T-helper 17 cell (primary cell): ENCODE measurements around the gene PLCH1. TPM values are rescaled to one million over a fixed set of nuclear protein-coding genes. Genes with fewer than 3 reads are reported as not detected.

Experiments used
- ATAC-seq: fragments of 150-1000 bp; cut with Tn5 transposase; 2 replicates; pipeline ENCODE4 v1.10.0; 2021; ENCODE audit warnings: mild to moderate bottlenecking, moderate library complexity
- DNase-seq, 3 donors: peaks; one replicate each; pipeline versions ENCODE4 v3.0.0 to v3.0.0-alpha.2; 2020 to 2021
- H3K9me3 ChIP-seq: one replicate; pipeline ENCODE4 v1.7.0; 2013; ENCODE audit warnings: low read length, mild to moderate bottlenecking; ENCODE audit not compliant: control insufficient read depth, poor library complexity, severe bottlenecking
- H3K27ac Mint-ChIP-seq: one replicate; pipeline ENCODE4 v1.8.0; 2022; ENCODE audit warnings: mild to moderate bottlenecking, moderate library complexity, mixed read lengths
- H3K27me3 Mint-ChIP-seq: one replicate; pipeline ENCODE4 v1.8.0; 2022; ENCODE audit warnings: mixed read lengths
- H3K36me3 Mint-ChIP-seq: one replicate; pipeline ENCODE4 v1.8.0; 2022; ENCODE audit warnings: low read depth, mixed read lengths
- H3K4me1 Mint-ChIP-seq: one replicate; pipeline ENCODE4 v1.8.0; 2022; ENCODE audit warnings: mild to moderate bottlenecking, mixed read lengths
- H3K4me3 Mint-ChIP-seq: one replicate; pipeline ENCODE4 v1.8.0; 2022; ENCODE audit warnings: mild to moderate bottlenecking, moderate library complexity, mixed read lengths
- total RNA-seq, 4 donors: library from RNA in 2 of 4; stranded (reverse) in 2 of 4; gene quantifications; one replicate each; pipeline ENCODE4 v1.2.3 and lab custom pipeline; 2022 to 2026

The PLCH1 gene
- total RNA-seq, 2 donors from 2014 or later = 0.15 to 0.83 TPM

DNA sequence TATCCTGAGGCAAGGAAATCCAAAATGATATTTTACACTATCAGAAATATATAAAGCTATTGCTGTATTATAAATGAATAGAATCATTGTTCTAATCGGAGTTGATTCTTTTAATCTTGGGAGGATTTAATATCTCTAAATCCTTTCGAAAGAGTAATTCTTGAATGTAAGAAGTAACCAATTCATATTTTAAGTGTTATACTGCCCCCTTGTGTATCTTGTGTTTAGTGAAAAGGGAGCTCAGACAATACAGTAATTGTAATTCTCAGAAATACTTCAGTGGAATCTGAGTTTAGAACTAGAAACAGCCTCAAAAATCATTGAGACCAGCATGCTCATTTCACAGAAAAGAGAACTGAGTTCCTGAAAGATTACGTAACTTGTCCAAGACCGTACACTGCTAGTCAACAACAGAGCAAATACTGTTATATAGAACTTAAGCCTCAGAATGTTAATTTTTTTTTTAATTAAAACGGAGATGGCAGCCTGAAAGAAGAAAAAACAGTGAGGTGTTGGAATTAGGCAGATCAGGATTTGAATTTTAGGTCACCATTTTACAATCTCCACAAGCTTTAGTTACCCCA lies 42.9 kb downstream of the PLCH1 start:
- Mint-ChIP-seq H3K4me3 (no peak overlapping the region), H3K4me1 (peaks cover 4% of the 10 kb centered on the region), H3K27me3 (peaks cover 22% of the 10 kb centered on the region), H3K36me3 (no peaks in the 10 kb centered on the region), H3K27ac (no peak overlapping the region)
- peak; percentile 46 for ATAC-seq
- DNase-seq = no peak
- no peaks in the 10 kb centered on the region for H3K9me3 ChIP-seq

DNA sequence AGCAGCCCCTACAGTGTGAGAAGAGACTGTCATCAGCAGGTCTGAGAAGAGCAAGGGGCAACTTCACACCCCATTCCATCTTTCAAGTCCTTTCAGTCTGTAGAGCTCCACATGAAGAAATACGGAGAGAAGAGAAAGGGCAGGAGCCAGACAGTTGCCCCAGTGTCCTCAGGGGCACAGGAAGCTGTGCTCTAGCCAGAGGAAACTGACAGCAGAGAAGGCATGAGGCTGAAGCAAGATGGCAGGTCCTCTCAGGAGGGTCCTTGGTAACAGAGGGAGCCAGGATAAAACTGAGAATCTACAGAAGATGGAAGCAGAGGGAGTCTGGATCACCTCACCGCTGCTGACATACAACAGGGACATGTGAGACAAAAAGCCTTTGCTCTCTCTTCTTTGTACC lies 47.3 kb downstream of the PLCH1 start:
- no peaks in the 10 kb centered on the region for H3K9me3 ChIP-seq
- DNase-seq (no peak), ATAC-seq (no peak)
- Mint-ChIP-seq H3K27ac (no peak overlapping the region), H3K27me3 (peaks cover 19% of the 10 kb centered on the region), H3K36me3 (no peaks in the 10 kb centered on the region), H3K4me1 (peaks cover 7% of the 10 kb centered on the region), H3K4me3 (no peak overlapping the region)

DNA sequence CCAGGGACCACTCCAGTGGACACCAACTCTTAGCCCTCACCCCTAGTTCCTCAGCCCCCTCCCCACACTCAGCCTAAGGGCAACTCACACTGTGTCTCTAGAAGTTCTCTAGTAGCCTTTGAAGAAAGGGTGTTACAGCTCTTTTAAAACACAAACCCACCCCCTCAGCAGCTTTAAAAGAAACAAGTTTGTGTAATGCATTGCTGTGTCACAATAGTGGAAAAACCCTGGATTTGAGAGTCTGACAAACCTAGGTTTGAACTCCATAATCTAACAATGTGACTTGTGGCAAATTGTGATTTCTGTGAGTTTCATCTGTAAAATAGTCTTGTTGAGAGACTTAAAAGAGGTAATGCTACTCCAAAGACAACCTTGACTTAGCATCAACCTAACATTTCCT lies 54.0 kb downstream of the PLCH1 start:
- no peaks in the 10 kb centered on the region for H3K9me3 ChIP-seq
- H3K4me1 Mint-ChIP-seq = no peaks in the 10 kb centered on the region
- peaks cover 42% of the 10 kb centered on the region for H3K27me3 Mint-ChIP-seq
- ATAC-seq = no peak
- H3K27ac Mint-ChIP-seq = no peak overlapping the region
- DNase-seq = no peak
- no peak overlapping the region for H3K4me3 Mint-ChIP-seq
- H3K36me3 Mint-ChIP-seq = no peaks in the 10 kb centered on the region

DNA sequence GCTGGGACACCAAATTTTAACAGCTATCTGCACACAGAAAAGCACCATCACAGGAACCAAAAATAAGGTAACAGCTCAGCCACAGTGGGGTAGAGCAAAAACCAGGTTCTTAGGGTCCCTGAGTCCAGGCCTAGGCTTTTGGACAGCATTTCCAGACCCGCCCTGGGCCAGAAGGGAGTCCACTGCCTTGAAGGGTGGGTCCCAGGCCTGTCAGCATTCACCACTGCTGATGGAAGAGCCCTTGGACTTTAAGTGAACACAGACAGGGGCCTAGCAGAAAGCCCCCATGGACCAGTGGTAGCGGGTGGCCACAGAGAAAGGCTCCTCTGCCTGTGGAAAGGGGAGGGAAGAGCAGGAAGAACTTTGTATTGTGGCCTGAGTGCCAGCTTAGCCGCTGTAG lies 56.4 kb downstream of the PLCH1 start:
- H3K4me1 Mint-ChIP-seq = no peaks in the 10 kb centered on the region
- H3K9me3 ChIP-seq = no peaks in the 10 kb centered on the region
- no peak overlapping the region for H3K4me3 Mint-ChIP-seq
- no peaks in the 10 kb centered on the region for H3K36me3 Mint-ChIP-seq
- DNase-seq (no peak), ATAC-seq (no peak)
- H3K27ac Mint-ChIP-seq = no peak overlapping the region
- peaks cover 50% of the 10 kb centered on the region for H3K27me3 Mint-ChIP-seq

DNA sequence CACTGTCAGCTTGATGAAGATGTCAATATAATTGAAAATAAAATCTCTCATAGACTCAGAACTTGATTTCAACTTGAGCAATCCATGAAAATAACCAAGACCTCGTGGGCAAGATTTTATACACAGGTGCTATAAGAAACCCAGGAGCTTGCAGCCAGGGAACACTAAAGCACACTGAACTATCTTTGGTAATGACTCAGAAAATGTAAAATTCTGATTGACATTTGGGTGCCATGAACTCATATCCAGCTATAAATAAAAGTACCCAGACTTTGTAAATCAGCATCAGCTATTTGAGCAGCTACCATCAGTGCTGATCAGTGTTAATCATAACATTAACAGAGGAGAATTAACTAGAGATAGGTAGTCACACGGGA lies 61.5 kb downstream of the PLCH1 start:
- H3K9me3 ChIP-seq = no peaks in the 10 kb centered on the region
- no peaks in the 10 kb centered on the region for H3K36me3 Mint-ChIP-seq
- DNase-seq (no peak), ATAC-seq (no peak)
- H3K4me3 Mint-ChIP-seq = no peak overlapping the region
- H3K27me3 Mint-ChIP-seq = peaks cover 33% of the 10 kb centered on the region
- H3K4me1 Mint-ChIP-seq = no peaks in the 10 kb centered on the region
- H3K27ac Mint-ChIP-seq = no peak overlapping the region

DNA sequence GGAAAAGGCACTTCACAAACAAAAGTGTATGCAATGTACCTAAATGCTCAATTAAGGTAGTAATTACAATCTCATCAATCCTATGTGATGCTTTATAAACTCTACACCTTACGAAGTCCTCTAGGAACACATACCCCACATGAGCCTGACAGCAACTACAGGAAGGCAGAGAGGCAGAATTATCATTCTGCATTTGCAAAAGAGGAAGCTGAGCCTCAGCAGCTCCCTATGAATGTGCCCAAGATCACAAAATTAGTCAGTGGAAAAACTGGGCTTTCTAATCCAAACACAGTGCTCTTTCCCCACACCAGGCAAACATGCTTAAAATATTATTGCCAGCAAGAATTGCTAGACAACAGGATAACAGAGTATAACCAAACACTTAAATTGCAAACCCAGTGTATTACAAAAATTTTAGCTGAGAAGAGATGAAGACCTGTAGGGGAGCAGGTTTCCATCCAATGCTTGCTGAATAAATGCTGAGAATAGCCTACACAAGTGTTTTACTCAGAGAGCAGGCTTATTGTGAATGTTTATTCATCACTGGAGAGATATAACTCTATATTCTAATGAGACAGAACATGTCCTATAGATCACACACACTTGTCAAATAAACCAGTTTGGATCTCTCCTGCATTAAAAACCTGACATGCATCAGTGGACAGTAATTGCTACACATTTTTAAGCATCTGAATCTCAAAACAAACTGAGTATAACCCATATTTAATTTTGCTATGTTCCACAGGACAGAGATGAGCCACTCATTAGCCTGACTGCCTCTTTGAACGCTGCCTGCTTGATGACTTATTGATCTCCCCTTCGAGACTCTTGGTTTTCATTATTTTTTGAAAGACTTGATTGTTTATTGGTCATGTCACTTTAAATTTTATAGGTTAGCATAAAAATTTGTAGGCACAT lies 62.2 kb downstream of the PLCH1 start:
- Mint-ChIP-seq H3K27ac (no peak overlapping the region), H3K27me3 (peaks cover 26% of the 10 kb centered on the region), H3K36me3 (no peaks in the 10 kb centered on the region), H3K4me3 (no peak overlapping the region), H3K4me1 (no peaks in the 10 kb centered on the region)
- DNase-seq (no peak), ATAC-seq (no peak)
- H3K9me3 ChIP-seq = no peaks in the 10 kb centered on the region

DNA sequence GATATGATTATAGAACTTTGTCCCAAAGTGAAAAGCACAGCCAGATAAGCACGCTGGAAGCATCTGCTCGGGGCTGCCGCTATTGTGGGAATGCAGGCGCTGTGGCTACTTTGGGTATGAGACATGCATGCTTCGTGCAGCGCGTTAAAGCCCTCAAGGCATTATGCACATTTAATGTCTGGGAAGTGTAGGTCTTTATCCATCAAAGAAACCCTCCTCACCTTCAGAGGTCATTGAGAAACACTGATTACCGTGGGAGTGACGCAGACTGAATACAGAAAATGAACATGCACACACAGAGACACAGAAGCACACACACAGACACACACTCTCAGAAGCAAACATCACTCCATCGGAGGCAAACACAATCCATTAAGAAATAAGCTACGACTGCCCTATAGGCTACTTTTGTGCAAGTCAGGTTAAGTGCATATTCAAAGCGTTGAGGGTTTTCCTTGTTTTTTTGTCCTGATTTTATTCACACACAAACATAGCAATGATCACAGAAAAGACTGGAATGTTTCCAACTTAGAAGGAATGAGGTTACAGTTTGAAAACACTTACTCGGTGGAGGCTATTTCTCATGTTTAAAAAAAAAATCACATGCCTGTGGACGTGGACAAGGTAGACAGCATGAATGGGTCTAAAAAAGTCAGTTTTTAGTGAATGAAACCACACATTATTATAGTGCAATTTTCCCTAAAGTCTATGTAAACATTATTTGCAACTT lies 68.5 kb downstream of the PLCH1 start:
- Mint-ChIP-seq H3K27me3 (peaks cover 21% of the 10 kb centered on the region), H3K4me3 (no peak overlapping the region), H3K36me3 (peaks cover 3% of the 10 kb centered on the region), H3K4me1 (no peaks in the 10 kb centered on the region), H3K27ac (no peak overlapping the region)
- no peaks in the 10 kb centered on the region for H3K9me3 ChIP-seq
- no peak for DNase-seq
- ATAC-seq = no peak

DNA sequence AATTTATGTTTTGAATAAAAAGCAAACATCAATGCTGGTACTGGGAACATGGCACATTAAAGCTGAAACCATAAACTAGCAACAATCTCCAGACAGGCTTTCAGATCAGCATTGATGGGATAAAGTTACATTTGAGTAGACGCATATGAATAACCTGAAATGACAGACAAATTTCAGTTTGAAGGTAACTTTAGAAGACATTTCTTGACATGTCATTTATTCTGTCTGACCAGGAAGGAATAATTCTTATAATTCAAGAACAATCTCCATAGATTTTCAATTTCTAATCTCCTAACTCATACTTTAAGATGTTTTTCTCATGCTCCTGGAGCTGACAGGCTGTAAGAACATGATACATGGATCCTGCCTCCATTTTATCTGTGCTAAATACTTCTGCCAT lies 69.8 kb downstream of the PLCH1 start:
- ATAC-seq (no peak), DNase-seq (no peak)
- Mint-ChIP-seq H3K36me3 (peaks cover 3% of the 10 kb centered on the region), H3K4me1 (no peaks in the 10 kb centered on the region), H3K4me3 (no peak overlapping the region), H3K27ac (no peak overlapping the region), H3K27me3 (peaks cover 30% of the 10 kb centered on the region)
- H3K9me3 ChIP-seq = no peaks in the 10 kb centered on the region

DNA sequence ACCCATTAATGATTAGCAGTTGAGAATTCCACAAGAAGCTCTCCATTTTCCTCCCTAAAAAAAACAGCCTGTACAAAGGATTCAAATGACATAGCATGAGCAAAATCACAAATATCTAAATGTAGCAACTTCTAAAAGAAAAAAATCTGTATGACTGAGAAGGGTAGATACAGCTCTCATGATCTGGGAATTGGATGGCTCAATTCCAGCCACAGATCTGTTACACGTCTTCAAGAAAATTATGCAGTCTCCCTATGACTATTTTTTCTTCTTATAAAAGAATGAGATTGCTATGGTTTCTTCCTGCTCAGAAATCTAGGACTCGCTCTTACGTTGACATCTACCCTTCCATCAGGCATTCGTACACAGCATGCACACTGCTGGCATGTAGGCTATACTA lies 71.5 kb downstream of the PLCH1 start:
- Mint-ChIP-seq H3K4me1 (no peaks in the 10 kb centered on the region), H3K4me3 (no peak overlapping the region), H3K27me3 (peaks cover 28% of the 10 kb centered on the region), H3K36me3 (peaks cover 3% of the 10 kb centered on the region), H3K27ac (no peak overlapping the region)
- DNase-seq = no peak
- ATAC-seq = no peak
- no peaks in the 10 kb centered on the region for H3K9me3 ChIP-seq

DNA sequence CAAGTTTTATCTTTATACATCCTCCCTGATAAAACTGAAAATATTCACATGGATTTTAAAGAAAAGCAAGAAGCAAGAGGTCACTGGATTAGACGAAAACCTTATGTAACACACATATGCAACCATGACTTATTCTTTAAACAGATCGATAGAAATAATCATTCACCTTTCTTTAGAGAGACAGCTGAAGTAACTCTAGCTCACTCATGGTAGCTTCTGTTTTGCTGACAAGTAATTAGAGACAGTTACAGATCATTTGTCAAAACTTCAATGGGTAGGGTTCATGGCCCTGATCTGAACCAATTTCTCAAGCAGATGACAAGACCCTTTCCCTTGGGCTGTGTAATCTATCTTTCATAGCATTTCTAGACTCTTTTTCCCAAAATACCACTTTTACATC lies 74.5 kb downstream of the PLCH1 start:
- peak overlapping the region; percentile 14 for H3K27ac Mint-ChIP-seq
- H3K4me3 Mint-ChIP-seq = no peak overlapping the region

DNA sequence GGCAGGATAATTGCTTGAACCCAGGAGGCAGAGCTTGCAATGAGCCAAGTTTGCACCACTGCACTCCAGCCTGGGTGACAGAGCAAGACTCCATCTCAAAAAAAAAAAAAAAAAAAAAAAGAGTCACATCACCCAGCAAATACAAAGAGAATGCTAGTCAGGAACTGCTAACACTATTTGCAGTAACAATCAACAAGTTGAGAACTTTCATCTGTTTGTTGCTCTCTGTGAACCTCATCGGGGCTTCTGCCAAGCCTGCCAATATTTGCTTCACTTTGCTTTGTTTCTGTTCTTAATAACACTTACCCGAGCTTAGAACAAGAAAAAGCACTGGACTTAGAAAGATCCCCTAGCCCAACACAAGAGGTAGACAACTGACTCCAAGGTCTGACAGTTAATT lies 76.9 kb downstream of the PLCH1 start:
- H3K9me3 ChIP-seq = no peaks in the 10 kb centered on the region
- no peak for DNase-seq
- Mint-ChIP-seq H3K27ac (no peak overlapping the region), H3K4me3 (no peak overlapping the region), H3K36me3 (no peaks in the 10 kb centered on the region), H3K4me1 (no peaks in the 10 kb centered on the region), H3K27me3 (peaks cover 42% of the 10 kb centered on the region)
- no peak for ATAC-seq

More for the DNA sequence above, 74.5 kb downstream of the PLCH1 start:
- DNase-seq (no peak), ATAC-seq (no peak)
- no peaks in the 10 kb centered on the region for H3K4me1 Mint-ChIP-seq
- no peaks in the 10 kb centered on the region for H3K36me3 Mint-ChIP-seq
- peaks cover 24% of the 10 kb centered on the region for H3K27me3 Mint-ChIP-seq
- H3K9me3 ChIP-seq = no peaks in the 10 kb centered on the region

DNA sequence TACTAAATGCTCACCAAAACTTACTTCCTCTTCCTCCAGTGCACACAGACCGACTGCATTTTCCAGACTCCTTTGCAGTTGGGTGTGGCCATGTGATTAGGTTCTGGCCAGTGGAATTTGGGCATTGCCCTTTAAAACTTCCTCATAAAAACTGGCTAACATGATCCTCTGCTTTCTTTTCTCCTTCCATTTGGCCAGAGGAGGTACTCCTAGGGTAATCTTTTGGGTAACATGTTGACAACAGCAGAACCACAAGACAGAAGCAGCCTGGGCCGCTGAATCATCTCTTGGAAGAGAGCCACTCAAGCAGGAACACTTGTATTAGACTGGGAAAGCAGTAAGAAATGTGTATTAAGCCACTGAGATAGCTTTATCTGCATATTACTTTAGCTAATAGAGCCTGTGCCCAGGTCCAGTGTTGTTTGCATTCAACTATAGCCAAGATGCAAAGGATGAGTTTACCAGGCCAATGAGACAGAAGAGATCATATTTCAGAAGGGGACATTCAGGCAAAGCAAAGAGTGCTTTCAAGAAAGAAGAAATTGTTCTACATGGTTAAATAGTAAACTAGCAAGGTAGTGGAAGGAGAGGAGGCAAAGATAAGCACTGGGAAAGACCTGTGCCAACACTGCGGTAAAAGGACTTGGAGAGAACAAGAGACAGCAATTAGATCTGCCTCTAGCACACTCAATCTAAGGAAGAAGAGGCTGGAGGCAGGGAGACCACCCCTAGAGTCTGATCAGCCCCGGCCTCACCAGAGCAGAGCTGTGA lies 79.8 kb downstream of the PLCH1 start:
- no peaks in the 10 kb centered on the region for H3K4me1 Mint-ChIP-seq
- no peak overlapping the region for H3K4me3 Mint-ChIP-seq
- peaks cover 33% of the 10 kb centered on the region for H3K27me3 Mint-ChIP-seq
- H3K9me3 ChIP-seq = no peaks in the 10 kb centered on the region
- DNase-seq (no peak), ATAC-seq (no peak)
- H3K36me3 Mint-ChIP-seq = no peaks in the 10 kb centered on the region
- no peak overlapping the region for H3K27ac Mint-ChIP-seq
